ENCODE measurements around the gene MED12.

MED12 gene

DNA sequence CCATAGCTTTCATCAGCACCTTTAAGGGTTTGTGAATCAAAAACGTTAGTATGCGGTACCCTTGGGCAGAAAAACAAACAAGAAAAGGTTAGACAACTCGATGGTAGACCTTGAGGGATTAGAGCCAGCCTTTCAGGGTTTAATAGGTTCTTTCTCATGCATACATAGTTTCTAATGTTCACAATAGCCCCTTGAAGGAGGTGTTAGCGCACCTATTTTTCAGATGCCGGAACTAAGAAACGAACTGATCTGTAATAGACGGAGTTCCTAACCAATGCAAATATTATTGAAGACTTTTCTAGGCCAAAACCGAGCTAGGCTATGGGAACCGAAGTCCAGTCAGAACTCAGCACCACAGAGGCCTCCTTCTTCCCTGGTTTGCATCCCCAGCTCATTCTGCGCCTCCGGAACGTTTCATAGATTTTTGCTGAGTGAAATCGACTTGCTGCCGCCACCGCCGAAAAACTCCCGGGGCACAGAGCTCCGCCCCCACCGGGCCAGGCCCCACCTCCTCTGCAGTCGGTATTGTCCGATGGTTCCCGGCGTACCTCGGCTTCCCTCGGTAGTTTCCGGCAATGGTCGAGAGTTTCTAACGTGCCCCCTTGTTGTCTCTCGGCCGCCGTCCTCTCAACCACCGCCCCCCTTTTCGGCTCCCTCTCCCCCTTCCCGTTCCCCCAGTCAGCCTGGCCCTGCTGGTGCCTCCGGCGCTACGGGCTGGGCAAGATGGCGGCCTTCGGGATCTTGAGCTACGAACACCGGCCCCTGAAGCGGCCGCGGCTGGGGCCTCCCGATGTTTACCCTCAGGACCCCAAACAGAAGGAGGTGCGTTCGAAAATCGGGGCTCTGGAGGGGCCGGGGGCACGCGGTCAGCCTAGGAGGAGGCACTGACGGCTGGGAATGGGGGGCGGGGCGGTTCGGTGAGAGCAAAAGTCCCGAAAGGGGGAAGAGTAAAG lies at the start of gene MED12:
Gene MED12 (plus strand): TSS at position 565 of the 953 bp plus-strand sequence. CDS start 159 bp downstream, at position 724.
- peak; percentile 67 for DNase-seq (ENCODE audit: low read depth)

DNA sequence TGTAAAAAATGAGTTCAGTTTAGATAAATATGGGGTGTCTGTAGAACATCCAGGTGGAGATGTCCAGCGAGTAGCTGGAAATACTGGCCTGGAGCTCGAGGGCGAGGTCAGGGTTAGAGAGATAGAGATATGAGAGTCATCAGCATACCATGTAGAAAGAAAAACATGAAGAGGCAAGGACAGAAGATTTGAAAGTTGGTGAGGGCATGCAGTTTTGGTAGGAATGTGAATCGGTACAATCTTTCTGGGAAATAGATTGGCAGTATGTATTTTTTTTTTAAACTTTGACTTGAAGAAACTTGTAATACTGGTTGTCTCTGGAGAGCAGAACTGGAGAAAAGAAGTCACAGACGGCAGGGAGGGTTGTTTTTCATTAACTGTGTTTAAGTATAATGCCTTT lies 47.9 kb upstream of the MED12 start:
- DNase-seq (ENCODE audit: low read depth): no peak

DNA sequence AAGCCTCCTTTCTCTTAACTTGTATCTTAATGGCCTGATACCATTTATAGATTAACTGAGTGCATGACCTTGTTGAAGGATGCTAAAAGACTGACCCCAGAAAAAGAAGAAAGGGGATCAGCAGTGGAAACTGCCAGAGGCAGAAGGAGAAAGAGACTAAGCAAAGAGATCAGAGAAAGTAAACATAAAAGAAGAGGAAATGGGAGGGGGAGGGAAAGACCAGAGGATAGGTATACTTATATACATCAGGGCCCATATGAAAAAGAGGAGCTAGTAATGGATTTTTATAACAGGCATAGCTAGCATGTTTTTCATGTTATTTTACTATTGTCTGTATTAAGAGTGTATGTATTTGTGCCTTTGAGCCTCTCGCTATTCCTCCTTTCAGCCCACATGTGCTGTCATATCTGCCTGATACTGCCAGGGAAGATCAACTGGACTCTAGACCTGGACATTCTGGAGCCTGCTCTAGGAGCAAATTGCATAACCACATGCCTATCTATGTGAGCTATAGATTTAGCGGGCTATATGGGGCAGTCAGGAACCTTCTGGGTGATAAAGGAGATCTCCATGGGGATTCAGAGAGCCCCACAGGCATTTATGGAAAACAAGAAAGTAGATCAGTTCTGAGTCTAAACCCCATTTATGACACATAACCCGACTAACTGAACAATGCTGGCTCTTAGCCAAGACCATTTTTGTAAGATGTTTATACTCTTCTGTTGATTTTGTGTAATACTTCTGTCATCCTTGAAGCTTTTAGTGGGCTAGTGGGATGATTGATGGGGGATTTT lies 36.9 kb upstream of the MED12 start:
- no peak for DNase-seq (ENCODE audit: low read depth)

DNA sequence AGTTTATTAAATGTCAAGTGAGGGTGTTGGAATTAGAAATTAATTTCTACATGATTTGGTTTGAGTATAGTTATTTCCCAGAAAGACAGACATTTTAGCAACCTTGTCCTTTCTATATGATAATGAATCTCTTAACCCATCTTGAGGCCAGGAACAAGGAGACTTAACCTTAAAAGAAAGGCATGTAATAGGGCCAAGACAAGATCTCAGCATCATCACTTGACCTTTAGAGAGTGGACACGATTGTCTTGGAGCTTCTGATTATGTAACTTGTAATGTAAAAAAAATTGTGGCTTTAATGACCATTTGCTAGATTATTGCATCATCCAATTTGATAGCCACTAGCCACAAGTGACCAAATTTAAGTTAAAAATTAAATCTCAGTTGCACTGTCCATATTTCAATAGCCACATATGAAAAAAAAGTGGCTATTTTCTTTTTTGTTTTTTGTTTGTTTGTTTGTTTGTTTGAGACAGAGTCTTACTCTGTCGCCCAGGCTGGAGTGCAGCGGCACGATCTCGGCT lies 36.2 kb upstream of the MED12 start:
- DNase-seq (ENCODE audit: low read depth): no peak

DNA sequence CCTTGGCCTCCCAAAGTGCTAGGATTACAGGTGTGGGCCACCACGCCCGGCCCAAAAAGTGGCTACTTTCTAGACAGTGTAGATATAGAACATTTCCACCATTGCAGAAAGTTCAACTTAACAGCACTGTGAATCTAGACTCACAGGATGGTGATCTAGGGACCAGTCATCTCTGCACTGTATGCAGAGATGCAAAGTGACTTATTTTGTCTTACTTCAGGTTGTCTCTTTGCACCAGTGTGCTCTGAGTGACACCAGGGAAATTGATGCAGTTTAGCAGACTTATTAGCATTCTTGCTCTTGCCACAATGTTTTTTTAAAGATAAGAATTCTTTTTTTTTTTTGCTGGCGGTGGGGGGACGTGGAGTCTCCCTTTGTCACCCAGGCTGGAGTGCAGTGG lies 35.6 kb upstream of the MED12 start:
- DNase-seq (ENCODE audit: low read depth): no peak

DNA sequence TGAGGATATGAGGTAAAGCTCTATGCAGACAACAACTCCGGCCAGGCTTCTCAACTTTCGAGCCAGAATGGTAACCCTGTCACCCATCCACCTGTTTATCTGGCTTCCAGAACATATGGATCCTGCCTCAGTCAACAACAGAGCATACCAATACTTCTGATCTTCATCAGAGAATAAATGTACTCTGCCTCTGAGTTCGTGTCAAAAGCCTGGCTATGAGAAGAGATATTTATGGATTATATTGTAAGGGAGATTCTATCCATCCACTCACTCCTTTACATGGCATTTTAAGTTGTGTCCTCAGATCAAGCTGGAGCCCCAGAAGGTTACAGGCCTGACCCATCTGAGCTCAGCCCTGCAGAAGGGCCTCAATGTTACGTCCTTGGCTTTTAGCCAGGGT lies 32.5 kb upstream of the MED12 start:
- no peak for DNase-seq (ENCODE audit: low read depth)

DNA sequence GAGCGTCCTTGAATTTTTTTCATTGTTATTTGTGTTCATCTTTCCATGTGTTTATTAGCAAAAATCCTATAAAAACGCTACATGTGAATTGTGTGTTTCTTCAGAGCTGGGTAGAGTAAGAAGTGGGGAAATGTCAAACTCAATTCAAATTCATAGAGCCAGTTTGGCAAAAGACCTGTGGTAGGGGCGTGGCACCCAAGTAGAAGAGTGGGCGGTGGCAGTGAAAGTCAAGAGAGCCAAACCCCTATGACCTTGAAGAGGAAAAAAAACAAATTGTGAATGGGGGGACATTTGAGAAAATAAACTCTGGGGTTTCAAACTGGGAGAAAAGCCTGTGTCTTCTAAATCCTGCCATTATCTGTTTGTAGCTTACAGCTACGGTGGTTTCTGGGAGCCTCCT lies 27.1 kb upstream of the MED12 start:
- no peak for DNase-seq (ENCODE audit: low read depth)

DNA sequence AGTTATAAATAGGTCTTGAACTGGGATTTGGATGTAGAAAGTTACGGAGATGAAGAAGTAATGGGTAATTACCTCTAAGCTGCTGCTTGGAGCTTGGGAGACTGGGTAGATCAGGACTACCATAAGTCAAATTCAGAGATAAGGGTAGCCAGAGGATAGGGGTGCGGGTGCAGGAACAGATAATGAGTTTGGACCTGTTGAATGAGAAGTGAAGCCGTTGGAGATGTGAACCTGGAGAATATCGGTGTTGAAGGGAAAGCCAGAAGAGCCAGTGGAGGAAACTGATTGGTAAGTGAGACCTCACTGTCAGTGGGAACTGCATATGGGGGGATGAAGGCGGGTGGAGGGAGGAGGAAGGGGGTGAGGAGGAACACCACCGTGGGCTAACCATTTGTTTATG lies 23.4 kb upstream of the MED12 start:
- no peak for DNase-seq (ENCODE audit: low read depth)

DNA sequence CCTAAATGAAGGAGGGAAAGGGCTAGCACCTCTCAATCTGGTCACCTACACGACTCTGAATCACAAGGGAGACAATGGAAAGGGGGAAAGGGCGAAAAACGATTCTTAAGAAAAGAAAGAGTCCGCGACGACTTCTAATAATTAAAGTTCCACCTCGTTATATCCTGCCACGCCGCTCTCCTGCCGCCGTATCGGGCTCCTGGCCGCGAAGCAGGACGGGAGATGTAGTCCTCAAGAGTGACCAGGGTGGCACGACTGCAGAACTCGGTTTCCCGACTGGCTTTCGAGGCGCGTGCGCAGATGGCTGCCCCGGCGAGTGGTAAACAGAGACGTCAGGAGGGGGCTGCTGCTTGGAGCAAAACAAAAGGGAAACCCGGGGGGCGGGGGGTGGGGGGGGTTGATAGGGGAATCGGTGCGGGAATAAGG lies 22.8 kb upstream of the MED12 start, which contains the start of gene FOXO4:
Gene FOXO4 (plus strand): TSS at position 297 of the 426 bp plus-strand sequence. CDS start 678 bp downstream, outside the sequence.
- peak; percentile 89 for DNase-seq (ENCODE audit: low read depth)

DNA sequence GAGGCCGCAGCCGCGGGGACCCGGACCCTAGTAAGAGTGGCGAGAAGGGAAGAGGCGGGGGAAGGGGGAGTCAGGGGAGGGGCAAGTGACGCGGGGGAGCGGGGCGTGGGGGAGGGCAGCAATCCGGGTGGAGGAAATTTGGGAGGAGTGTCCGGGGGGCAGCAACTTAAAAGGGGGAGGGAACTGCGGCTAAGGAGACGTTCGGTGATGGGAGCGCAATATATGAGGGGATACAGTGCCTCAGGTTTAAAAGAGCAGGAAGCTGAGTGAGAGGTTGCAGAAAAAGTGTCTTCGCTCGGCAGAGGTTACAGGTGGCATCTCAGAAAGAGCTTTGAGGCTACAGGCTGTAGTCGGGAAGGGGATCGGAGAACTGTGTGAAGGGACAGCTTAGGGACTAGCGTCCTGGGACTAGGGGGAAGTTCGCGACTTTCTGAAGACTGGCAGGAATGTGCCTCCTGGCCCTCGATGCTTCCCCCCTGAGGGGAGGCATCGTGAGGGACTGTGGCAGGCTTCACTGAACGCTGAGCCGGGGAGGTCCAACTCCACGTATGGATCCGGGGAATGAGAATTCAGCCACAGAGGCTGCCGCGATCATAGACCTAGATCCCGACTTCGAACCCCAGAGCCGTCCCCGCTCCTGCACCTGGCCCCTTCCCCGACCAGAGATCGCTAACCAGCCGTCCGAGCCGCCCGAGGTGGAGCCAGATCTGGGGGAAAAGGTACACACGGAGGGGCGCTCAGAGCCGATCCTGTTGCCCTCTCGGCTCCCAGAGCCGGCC lies 22.2 kb upstream of the MED12 start:
- DNase-seq (ENCODE audit: low read depth): no peak

DNA sequence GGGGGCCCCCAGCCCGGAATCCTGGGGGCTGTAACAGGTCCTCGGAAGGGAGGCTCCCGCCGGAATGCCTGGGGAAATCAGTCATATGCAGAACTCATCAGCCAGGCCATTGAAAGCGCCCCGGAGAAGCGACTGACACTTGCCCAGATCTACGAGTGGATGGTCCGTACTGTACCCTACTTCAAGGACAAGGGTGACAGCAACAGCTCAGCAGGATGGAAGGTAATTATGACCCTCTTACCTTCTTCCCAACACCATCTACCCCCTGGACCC lies 21.7 kb upstream of the MED12 start:
- no peak for DNase-seq (ENCODE audit: low read depth)

DNA sequence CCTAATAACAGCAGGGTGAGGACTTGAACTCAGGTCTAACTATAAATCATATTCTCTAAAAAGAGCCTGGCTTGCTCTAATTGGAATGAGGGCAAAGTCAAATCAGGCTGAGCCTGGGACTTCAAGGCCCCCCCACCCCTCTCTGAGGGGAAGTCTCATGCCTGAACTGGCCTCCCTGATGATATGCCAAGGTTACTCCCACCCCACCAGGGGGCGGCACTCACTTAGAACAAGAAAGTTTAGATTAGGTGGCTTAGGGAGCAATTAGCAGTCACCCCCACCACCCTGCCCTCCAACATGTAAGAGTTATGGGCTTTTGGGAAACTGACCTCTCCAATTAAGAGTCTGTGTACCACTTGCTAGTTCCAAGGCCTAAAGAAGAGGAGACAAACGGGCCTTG lies 20.1 kb upstream of the MED12 start:
- peak; percentile 72 for DNase-seq (ENCODE audit: low read depth)

DNA sequence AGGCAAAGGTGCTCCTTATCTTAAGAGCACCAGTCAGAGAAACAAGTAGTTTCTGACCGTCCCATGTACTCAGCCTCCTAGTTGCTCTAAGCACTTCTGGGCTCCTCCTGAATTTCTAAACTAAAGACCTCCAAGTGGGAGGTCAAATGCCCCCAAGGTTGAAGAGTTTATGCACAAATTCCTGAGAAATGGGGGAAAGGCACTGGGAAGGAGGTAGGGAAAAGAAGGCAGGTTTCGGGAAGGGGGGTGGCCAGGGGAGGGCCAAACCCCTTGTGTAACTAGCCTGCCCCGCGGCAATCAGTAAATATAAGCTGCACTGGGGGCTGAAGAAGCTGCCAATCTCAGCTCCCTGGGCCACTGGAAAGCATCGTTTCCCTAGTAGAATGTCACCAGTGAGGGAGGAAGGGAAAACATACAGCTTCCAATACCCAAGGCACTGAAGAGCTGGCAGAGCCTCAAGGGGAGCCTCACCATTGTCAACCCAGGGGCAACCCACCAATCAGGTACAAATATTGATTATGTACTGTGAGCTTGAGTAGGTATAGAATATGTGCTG lies 19.4 kb upstream of the MED12 start:
- no peak for DNase-seq (ENCODE audit: low read depth)

DNA sequence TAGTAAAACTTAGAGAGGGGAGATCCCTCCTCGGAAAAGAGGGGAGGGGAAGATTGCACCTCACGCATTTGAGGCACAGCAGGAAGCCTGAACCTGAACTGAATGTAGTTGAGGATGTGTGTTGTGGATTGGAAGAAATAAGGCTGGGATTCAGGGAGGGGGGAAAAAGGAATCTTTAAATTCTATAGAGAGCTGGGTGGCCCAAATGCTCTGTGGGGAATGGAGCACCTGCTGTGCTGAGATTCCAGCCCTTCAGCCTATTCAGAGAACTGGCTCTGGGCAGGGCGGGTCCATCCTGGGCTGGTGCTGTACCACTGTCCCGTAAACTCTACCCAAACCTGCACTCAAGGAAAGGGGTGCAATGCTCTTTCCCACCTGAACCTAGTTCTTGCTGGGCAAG lies 18.7 kb upstream of the MED12 start:
- DNase-seq (ENCODE audit: low read depth): no peak

DNA sequence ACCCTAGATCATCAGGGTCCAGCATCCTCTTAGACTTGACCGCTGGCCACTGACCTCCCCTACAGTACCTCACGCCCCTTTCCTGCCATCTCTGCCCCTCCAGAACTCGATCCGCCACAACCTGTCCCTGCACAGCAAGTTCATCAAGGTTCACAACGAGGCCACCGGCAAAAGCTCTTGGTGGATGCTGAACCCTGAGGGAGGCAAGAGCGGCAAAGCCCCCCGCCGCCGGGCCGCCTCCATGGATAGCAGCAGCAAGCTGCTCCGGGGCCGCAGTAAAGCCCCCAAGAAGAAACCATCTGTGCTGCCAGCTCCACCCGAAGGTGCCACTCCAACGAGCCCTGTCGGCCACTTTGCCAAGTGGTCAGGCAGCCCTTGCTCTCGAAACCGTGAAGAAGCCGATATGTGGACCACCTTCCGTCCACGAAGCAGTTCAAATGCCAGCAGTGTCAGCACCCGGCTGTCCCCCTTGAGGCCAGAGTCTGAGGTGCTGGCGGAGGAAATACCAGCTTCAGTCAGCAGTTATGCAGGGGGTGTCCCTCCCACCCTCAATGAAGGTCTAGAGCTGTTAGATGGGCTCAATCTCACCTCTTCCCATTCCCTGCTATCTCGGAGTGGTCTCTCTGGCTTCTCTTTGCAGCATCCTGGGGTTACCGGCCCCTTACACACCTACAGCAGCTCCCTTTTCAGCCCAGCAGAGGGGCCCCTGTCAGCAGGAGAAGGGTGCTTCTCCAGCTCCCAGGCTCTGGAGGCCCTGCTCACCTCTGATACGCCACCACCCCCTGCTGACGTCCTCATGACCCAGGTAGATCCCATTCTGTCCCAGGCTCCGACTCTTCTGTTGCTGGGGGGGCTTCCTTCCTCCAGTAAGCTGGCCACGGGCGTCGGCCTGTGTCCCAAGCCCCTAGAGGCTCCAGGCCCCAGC lies 17.6 kb upstream of the MED12 start:
- no peak for DNase-seq (ENCODE audit: low read depth)

DNA sequence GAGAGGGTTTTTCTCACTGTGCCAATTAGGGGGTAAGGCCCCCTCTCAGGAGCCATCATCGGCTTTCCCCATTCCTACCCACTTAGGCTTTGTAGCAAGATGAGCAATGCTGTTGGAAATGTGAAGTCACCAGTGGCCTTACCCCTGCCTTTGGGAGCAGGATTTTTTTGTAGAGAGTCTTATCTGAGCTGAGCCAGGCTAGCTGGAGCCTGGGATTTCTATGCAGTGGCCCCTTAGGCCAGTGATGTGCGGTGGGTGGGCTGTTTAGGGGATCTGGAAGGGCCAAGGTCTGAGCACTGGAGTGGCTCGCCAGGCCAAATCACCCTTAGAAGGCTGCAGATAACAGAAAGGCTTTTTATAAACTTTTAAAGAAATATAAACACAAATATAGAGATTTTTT lies 16.1 kb upstream of the MED12 start:
- DNase-seq (ENCODE audit: low read depth): no peak

DNA sequence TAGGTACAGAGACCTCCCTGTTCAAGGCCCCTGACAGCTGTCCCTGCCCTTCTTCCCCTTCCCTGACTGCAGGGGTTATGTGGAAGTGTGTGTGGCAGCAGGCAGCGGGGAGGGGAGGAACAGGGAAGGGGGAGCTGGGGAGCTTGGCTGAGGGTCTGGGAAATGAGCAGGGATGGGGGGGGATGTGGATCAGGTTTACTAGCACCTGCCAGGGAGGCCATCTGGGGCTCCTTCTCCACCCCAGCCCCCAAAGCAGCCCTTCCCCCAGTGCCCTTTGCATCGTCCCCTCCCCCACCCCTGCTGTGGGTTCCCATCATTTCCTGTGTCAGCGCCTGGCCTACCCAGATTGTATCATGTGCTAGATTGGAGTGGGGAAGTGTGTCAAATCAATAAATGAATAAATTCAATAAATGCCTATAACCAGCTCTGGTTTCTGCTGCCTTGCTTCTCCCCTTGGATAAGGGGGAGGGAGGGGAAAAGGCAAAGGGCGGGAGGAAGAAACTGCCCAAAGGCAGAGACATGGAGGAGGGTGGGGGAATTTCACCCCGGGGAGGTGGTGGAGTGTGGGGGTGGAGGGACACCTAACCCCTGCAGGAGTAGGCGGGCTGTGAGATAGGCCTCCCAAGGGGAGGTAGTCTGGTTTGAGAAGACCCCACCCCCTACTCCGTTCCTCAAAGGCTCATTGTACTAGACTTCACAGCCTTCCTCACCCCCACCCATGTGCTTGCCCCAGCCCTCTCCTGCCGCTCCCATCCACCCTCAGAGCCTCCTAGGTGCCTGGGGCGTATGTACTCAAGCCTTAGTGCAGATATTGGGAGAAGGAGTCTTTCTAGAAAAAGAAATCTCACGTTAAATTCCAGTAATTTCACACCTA lies 15.0 kb upstream of the MED12 start:
- DNase-seq (ENCODE audit: low read depth): peak; percentile 42

DNA sequence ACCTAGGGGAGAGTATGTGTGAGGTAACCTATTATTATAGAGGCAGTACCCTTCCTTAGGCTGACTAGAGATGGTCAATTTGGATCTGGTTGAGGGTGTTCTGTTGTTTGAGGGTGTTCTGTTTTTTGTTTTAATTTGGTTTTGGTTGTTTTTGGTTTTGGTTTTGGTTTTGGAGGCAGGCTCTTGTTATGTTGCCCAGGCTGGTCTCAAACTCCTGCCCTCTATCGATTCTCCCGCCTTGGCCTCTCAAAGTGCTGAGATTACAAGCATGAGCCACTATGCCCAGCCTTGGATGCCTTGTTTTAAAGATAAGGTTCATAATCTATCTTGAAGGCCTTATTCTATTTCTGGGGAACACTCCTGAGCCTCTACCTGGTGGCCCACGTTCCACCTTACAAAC lies 12.8 kb upstream of the MED12 start:
- no peak for DNase-seq (ENCODE audit: low read depth)

DNA sequence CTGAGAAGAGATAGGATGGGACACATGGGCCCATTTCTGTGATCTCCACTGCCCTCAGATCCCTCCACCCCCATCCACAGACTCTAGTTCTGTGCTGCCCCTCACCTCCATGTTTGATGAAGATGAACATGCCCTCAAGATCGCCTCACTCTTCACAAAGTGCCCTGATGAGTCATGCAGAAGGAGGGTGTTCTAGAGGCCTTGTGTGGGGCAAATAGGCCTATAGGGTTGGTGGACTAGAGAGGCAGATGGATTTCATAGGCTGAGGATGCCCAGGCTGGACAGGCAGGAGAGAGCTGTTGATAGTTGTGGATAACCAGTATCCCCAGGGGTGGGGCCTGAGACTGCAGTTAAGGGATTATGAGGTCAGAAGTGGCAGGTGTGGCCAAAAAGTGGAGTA lies 12.0 kb upstream of the MED12 start, which contains the start of gene CXorf65:
Gene CXorf65 (minus strand): TSS at position 314 of the 400 bp plus-strand sequence. CDS start 184 bp downstream, at position 130.
- DNase-seq (ENCODE audit: low read depth): no peak

DNA sequence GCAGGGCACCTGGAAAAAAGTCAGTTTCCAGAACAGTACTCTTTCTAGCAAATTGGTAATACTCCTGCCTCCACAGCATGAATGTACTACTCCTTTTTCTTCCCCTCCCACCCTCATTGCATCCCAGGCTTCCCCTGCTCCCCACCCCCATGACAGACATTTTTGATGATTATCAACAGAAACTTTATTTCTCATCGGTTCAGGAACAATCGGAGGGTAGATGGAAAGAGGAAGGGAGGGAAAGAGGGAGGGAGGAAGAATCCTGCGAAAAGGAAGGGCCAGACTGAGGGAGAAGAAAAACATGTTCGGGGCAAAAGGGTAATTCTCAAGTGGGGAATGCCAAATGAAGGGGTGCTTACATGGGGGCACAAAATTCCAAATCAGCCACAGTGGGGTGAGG lies 11.2 kb upstream of the MED12 start:
- no peak for DNase-seq (ENCODE audit: low read depth)
